Measurements from ENCODE around the gene HCN2.

The HCN2 gene

DNA sequence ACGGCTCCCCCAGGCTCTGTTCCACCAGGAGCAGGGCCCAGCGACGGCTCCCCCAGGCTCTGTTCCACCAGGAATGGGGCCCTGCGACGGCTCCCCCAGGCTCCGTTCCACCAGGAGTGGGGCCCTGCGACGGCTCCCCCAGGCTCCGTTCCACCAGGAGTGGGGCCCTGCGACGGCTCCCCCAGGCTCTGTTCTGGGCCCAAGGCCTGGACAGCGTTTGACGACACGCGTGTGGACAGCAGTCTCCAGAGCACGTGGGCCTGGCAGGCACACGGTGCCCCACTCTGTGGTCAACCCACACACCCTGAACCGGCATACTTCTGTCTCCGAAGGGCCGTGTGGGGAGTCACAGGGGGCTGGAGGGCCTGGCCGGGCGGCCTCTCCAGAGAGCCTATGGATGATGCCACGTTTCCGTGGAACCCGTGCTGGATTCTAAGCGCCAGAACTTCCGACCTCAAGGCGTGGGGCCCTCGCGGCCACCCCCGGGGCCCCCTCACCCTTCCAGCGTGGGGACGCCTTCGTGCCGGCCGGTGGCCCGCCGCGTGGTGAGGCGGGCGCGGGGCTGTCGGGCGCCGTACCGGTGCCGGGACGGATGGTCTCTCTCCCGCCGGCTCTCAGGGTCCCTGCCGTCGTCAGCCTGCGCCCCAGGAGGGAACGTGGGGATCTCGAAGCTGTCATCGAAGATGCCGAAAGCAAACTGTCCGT is 61.6 kb downstream of the HCN2 start:
- WGBS, result 98% methylated on average over 52 of the region's 58 CpGs
- no peak overlapping the region for H4K8ac ChIP-seq (ENCODE audit: low read length)

DNA sequence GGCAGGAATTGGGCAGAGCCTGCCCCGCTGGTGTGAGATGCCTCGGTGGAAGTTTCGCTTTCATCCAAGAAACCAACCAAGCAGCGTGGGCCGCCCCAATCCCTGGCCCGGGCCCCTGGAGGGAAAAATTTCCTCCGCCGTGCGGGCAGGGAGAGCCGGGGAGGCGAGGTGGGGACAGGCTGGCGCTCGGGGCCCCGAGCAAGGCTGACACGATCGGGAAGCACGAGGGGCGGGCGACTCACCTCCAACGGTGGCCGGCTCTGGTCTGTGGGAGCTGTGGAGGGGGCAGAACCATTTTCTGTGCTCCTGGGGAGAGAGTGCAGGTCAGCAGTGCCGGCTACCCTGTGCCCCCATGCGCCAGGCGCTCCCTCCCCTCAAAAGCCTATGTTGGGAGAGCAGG is 62.3 kb downstream of the HCN2 start:
- DNase-seq, result no peak
- no peak overlapping the region for H2BK12ac ChIP-seq (ENCODE audit: low read length in 2 of 2)
- H3K4ac ChIP-seq (ENCODE audit: low read depth in 1 of 2, low read length in 2 of 2), result no peak overlapping the region
- H2BK5ac ChIP-seq (ENCODE audit: low read depth, low read length, poor library complexity, severe bottlenecking), result no peak overlapping the region
- H4K8ac ChIP-seq (ENCODE audit: low read length), result peak overlapping the region; percentile 38
- peaks cover 9% of the 10 kb centered on the region for H3K4me1 ChIP-seq (ENCODE audit: control insufficient read depth, insufficient read depth, low read depth, low read length)
- peaks cover 13% of the 10 kb centered on the region for H3K79me1 ChIP-seq (replicated peaks; ENCODE audit: low read length, poor library complexity, severe bottlenecking)
- H2BK15ac ChIP-seq (ENCODE audit: low read depth, poor library complexity, severe bottlenecking), result no peak overlapping the region
- H3K18ac ChIP-seq (ENCODE audit: low read depth in 1 of 2, low read length in 2 of 2), result no peak overlapping the region
- H2AFZ ChIP-seq (ENCODE audit: low read depth, low read length), result no peak overlapping the region
- H2AK5ac ChIP-seq (ENCODE audit: low read length, severe bottlenecking), result no peak overlapping the region
- H3K4me3 ChIP-seq (ENCODE audit: insufficient read depth in 1 of 2, low read depth in 1 of 2, low read length in 2 of 2), result no peak overlapping the region
- no peaks in the 10 kb centered on the region for H3K27me3 ChIP-seq (ENCODE audit: control insufficient read depth in 1 of 2, insufficient read depth in 1 of 2, low read length in 2 of 2)
- no peak overlapping the region for H3K23ac ChIP-seq (ENCODE audit: low read length in 2 of 2)
- H2BK120ac ChIP-seq (ENCODE audit: low read depth, low read length), result no peak overlapping the region
- no peak overlapping the region for H3K4me2 ChIP-seq (ENCODE audit: low read length, poor library complexity, severe bottlenecking)
- peaks cover 40 to 93% of the 10 kb centered on the region in 2 experiments for H3K36me3 ChIP-seq (ENCODE audit: control insufficient read depth in 1 of 2, insufficient read depth in 2 of 2, low read depth in 1 of 2, low read length in 2 of 2)
- no peak overlapping the region for H3K27ac ChIP-seq (ENCODE audit: low read length, poor library complexity, severe bottlenecking)
- 93% methylated on average over 24 of the region's 24 CpGs for WGBS
- no peaks in the 10 kb centered on the region for H3K9me3 ChIP-seq (ENCODE audit: control insufficient read depth, low read length)
- H3K9ac ChIP-seq (ENCODE audit: low read length), result no peak overlapping the region
- H4K91ac ChIP-seq (ENCODE audit: low read length), result no peak overlapping the region
- no peak overlapping the region for H3K14ac ChIP-seq (ENCODE audit: low read length in 2 of 2)

More for the DNA sequence above, 61.6 kb downstream of the HCN2 start:
- no peak overlapping the region for H3K18ac ChIP-seq (ENCODE audit: low read depth in 1 of 2, low read length in 2 of 2)
- no peak overlapping the region for H2BK120ac ChIP-seq (ENCODE audit: low read depth, low read length)
- no peak overlapping the region for H3K9ac ChIP-seq (ENCODE audit: low read length)
- no peak overlapping the region for H3K23ac ChIP-seq (ENCODE audit: low read length in 2 of 2)
- H2AK5ac ChIP-seq (ENCODE audit: low read length, severe bottlenecking), result no peak overlapping the region
- no peak overlapping the region for H3K27ac ChIP-seq (ENCODE audit: low read length, poor library complexity, severe bottlenecking)
- H3K27me3 ChIP-seq (ENCODE audit: control insufficient read depth in 1 of 2, insufficient read depth in 1 of 2, low read length in 2 of 2), result no peaks in the 10 kb centered on the region
- no peak overlapping the region for H3K4me2 ChIP-seq (ENCODE audit: low read length, poor library complexity, severe bottlenecking)
- peak overlapping the region; percentile 2 for H4K91ac ChIP-seq (ENCODE audit: low read length)
- no peak overlapping the region for H3K4ac ChIP-seq (ENCODE audit: low read depth in 1 of 2, low read length in 2 of 2)
- no peak for DNase-seq
- peaks cover 6% of the 10 kb centered on the region for H3K4me1 ChIP-seq (ENCODE audit: control insufficient read depth, insufficient read depth, low read depth, low read length)
- no peak overlapping the region for H3K4me3 ChIP-seq (ENCODE audit: insufficient read depth in 1 of 2, low read depth in 1 of 2, low read length in 2 of 2)
- no peak overlapping the region for H2BK5ac ChIP-seq (ENCODE audit: low read depth, low read length, poor library complexity, severe bottlenecking)
- peaks cover 18% of the 10 kb centered on the region for H3K79me1 ChIP-seq (replicated peaks; ENCODE audit: low read length, poor library complexity, severe bottlenecking)
- H2AFZ ChIP-seq (ENCODE audit: low read depth, low read length), result no peak overlapping the region
- H3K9me3 ChIP-seq (ENCODE audit: control insufficient read depth, low read length), result no peaks in the 10 kb centered on the region
- H3K14ac ChIP-seq (ENCODE audit: low read length in 2 of 2), result no peak overlapping the region
- no peak overlapping the region for H2BK12ac ChIP-seq (ENCODE audit: low read length in 2 of 2)
- peaks cover 46 to 94% of the 10 kb centered on the region in 2 experiments for H3K36me3 ChIP-seq (ENCODE audit: control insufficient read depth in 1 of 2, insufficient read depth in 2 of 2, low read depth in 1 of 2, low read length in 2 of 2)
- no peak overlapping the region for H2BK15ac ChIP-seq (ENCODE audit: low read depth, poor library complexity, severe bottlenecking)

DNA sequence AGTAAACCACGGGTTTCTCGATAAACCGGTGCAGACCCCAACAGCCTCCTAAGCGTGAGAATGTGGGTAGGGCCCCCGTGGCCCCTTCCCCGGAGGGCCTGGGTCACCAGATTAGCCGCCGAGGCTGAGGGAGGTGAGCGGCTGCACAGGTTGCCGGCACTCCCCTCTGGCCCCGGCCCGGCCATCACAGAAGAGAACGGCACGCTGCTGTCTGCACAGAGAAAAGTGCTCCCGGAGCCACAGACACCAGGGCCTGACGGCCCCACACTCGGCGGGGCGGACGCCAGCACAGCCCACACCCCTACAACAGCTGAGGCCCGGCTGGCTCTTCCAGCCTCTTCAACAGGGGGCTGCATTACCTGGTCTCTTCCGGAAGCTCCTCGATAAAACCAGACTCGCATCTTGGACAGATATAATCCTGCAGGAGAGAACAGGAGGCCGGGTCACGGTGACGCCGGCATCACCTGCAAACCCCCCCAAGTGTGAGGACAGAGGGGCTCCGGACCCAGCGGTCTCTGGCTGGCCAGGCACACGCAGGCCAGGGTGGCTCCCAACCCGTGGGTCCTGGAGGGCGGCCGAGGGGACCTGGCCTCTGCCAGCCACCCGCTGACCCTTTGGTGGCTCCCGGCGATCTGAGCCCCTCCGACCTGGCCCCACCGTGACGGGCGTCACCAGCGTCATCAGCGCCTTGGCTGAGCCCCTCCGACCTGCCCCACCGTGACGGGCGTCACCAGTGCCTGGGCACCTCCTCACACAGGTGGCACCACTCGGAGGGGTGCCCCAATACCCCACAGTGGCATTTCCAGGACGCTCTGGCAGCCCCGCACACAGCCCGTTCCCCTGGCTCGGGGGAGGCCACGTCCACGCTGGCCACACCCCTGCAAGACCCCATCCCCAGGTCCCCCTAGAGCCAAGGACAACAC is 63.0 kb downstream of the HCN2 start:
- no peak overlapping the region for H3K9ac ChIP-seq (ENCODE audit: low read length)
- H2BK120ac ChIP-seq (ENCODE audit: low read depth, low read length), result no peak overlapping the region
- peaks cover 17% of the 10 kb centered on the region for H3K4me1 ChIP-seq (ENCODE audit: control insufficient read depth, insufficient read depth, low read depth, low read length)
- 95% methylated on average over 53 of the region's 54 CpGs for WGBS
- no peak overlapping the region for H2AFZ ChIP-seq (ENCODE audit: low read depth, low read length)
- no peak overlapping the region for H3K4me3 ChIP-seq (ENCODE audit: insufficient read depth in 1 of 2, low read depth in 1 of 2, low read length in 2 of 2)
- no peak overlapping the region for H3K14ac ChIP-seq (ENCODE audit: low read length in 2 of 2)
- H4K8ac ChIP-seq (ENCODE audit: low read length), result no peak overlapping the region
- H2AK5ac ChIP-seq (ENCODE audit: low read length, severe bottlenecking), result no peak overlapping the region
- no peaks in the 10 kb centered on the region for H3K27me3 ChIP-seq (ENCODE audit: control insufficient read depth in 1 of 2, insufficient read depth in 1 of 2, low read length in 2 of 2)
- peaks cover 34 to 93% of the 10 kb centered on the region in 2 experiments for H3K36me3 ChIP-seq (ENCODE audit: control insufficient read depth in 1 of 2, insufficient read depth in 2 of 2, low read depth in 1 of 2, low read length in 2 of 2)
- no peak overlapping the region for H3K27ac ChIP-seq (ENCODE audit: low read length, poor library complexity, severe bottlenecking)
- H3K79me1 ChIP-seq (replicated peaks; ENCODE audit: low read length, poor library complexity, severe bottlenecking), result peaks cover 11% of the 10 kb centered on the region
- H3K18ac ChIP-seq (ENCODE audit: low read depth in 1 of 2, low read length in 2 of 2), result no peak overlapping the region
- H3K23ac ChIP-seq (ENCODE audit: low read length in 2 of 2), result no peak overlapping the region
- no peak overlapping the region for H2BK5ac ChIP-seq (ENCODE audit: low read depth, low read length, poor library complexity, severe bottlenecking)
- no peaks in the 10 kb centered on the region for H3K9me3 ChIP-seq (ENCODE audit: control insufficient read depth, low read length)
- no peak overlapping the region for H2BK12ac ChIP-seq (ENCODE audit: low read length in 2 of 2)
- no peak overlapping the region for H2BK15ac ChIP-seq (ENCODE audit: low read depth, poor library complexity, severe bottlenecking)
- DNase-seq, result no peak
- H4K91ac ChIP-seq (ENCODE audit: low read length), result no peak overlapping the region
- no peak overlapping the region for H3K4me2 ChIP-seq (ENCODE audit: low read length, poor library complexity, severe bottlenecking)
- no peak overlapping the region for H3K4ac ChIP-seq (ENCODE audit: low read depth in 1 of 2, low read length in 2 of 2)

DNA sequence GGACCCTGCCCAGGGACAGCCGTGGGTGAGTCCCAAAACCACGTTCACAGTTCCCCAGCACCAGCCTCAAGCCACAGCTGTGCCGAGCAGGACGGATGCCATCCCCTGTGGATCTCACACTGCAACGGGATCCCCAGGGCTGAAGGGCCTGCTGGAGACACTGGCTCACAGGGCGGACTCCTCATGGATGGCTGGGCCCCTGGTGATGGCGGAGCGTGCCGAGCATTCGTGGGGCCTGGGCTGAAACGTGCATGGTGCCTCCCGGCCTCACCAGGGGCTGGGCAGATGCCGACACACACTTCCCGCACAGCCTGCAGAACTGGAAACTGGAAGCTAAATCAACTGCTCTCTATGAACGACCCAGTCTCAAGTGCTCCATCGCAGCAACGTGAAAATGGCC is 63.7 kb downstream of the HCN2 start:
- DNase-seq, result no peak
- 96% methylated on average over 17 of the region's 17 CpGs for WGBS
- no peak overlapping the region for H2AFZ ChIP-seq (ENCODE audit: low read depth, low read length)
- no peak overlapping the region for H2AK5ac ChIP-seq (ENCODE audit: low read length, severe bottlenecking)
- no peak overlapping the region for H3K27ac ChIP-seq (ENCODE audit: low read length, poor library complexity, severe bottlenecking)
- H3K4me3 ChIP-seq (ENCODE audit: insufficient read depth in 1 of 2, low read depth in 1 of 2, low read length in 2 of 2), result no peak overlapping the region
- H4K8ac ChIP-seq (ENCODE audit: low read length), result no peak overlapping the region
- H3K36me3 ChIP-seq (ENCODE audit: control insufficient read depth in 1 of 2, insufficient read depth in 2 of 2, low read depth in 1 of 2, low read length in 2 of 2), result peaks cover 29 to 93% of the 10 kb centered on the region in 2 experiments
- H3K4me1 ChIP-seq (ENCODE audit: control insufficient read depth, insufficient read depth, low read depth, low read length), result peaks cover 20% of the 10 kb centered on the region
- no peak overlapping the region for H3K4ac ChIP-seq (ENCODE audit: low read depth in 1 of 2, low read length in 2 of 2)
- no peak overlapping the region for H2BK120ac ChIP-seq (ENCODE audit: low read depth, low read length)
- H3K4me2 ChIP-seq (ENCODE audit: low read length, poor library complexity, severe bottlenecking), result no peak overlapping the region
- H3K18ac ChIP-seq (ENCODE audit: low read depth in 1 of 2, low read length in 2 of 2), result no peak overlapping the region
- H3K27me3 ChIP-seq (ENCODE audit: control insufficient read depth in 1 of 2, insufficient read depth in 1 of 2, low read length in 2 of 2), result no peaks in the 10 kb centered on the region
- no peak overlapping the region for H2BK5ac ChIP-seq (ENCODE audit: low read depth, low read length, poor library complexity, severe bottlenecking)
- no peak overlapping the region for H3K9ac ChIP-seq (ENCODE audit: low read length)
- no peak overlapping the region for H2BK15ac ChIP-seq (ENCODE audit: low read depth, poor library complexity, severe bottlenecking)
- H3K14ac ChIP-seq (ENCODE audit: low read length in 2 of 2), result no peak overlapping the region
- peaks cover 9% of the 10 kb centered on the region for H3K79me1 ChIP-seq (replicated peaks; ENCODE audit: low read length, poor library complexity, severe bottlenecking)
- no peaks in the 10 kb centered on the region for H3K9me3 ChIP-seq (ENCODE audit: control insufficient read depth, low read length)
- no peak overlapping the region for H3K23ac ChIP-seq (ENCODE audit: low read length in 2 of 2)
- H4K91ac ChIP-seq (ENCODE audit: low read length), result no peak overlapping the region
- H2BK12ac ChIP-seq (ENCODE audit: low read length in 2 of 2), result no peak overlapping the region

Data from mesenchymal stem cell (in vitro differentiated cells and primary cell).